ENCODE results near the gene IGFN1.

The IGFN1 gene

GRCh38 chr1:201240171-201240570, 49.5 kb downstream of the IGFN1 start:
- TF ChIP-seq CTCF (IDR thresholded peaks at IDR 0.05; ENCODE audit: low read depth, low read length) (no peak), POLR2A (IDR thresholded peaks at IDR 0.05; ENCODE audit: extremely low read depth, insufficient read length) (no peak), MYC (IDR thresholded peaks at IDR 0.05; ENCODE audit: low read depth, low read length) (no peak), MAX (IDR thresholded peaks at IDR 0.05; ENCODE audit: low read depth, low read length) (no peak)

GRCh38 chr1:201241736-201242135, 51.1 kb downstream of the IGFN1 start:
- no peak for DNase-seq (ENCODE audit: low read depth)
- H3K4me3 ChIP-seq (ENCODE audit: low read depth, low read length), result no peak overlapping the region
- TF ChIP-seq CTCF (IDR thresholded peaks at IDR 0.05; ENCODE audit: low read depth, low read length), result no peak
- TF ChIP-seq MYC (IDR thresholded peaks at IDR 0.05; ENCODE audit: low read depth, low read length), result no peak
- no peak for TF ChIP-seq POLR2A (IDR thresholded peaks at IDR 0.05; ENCODE audit: extremely low read depth, insufficient read length)
- no peak for TF ChIP-seq MAX (IDR thresholded peaks at IDR 0.05; ENCODE audit: low read depth, low read length)

More at GRCh38 chr1:201240171-201240570, 49.5 kb downstream of the IGFN1 start:
- DNase-seq (ENCODE audit: low read depth), result no peak
- no peak overlapping the region for H3K4me3 ChIP-seq (ENCODE audit: low read depth, low read length)

- no peak overlapping the region for H3K4me3 ChIP-seq (ENCODE audit: low read depth, low read length)
- TF ChIP-seq POLR2A (IDR thresholded peaks at IDR 0.05; ENCODE audit: extremely low read depth, insufficient read length) (no peak), MAX (IDR thresholded peaks at IDR 0.05; ENCODE audit: low read depth, low read length) (no peak), MYC (IDR thresholded peaks at IDR 0.05; ENCODE audit: low read depth, low read length) (no peak), CTCF (IDR thresholded peaks at IDR 0.05; ENCODE audit: low read depth, low read length) (no peak)
- no peak for DNase-seq (ENCODE audit: low read depth)
Measured at GRCh38 chr1:201245082-201245481, 54.5 kb downstream of the IGFN1 start.

GRCh38 chr1:201248721-201249559, 58.3 kb downstream of the IGFN1 start:
- DNase-seq (ENCODE audit: low read depth), result no peak
- TF ChIP-seq POLR2A (IDR thresholded peaks at IDR 0.05; ENCODE audit: extremely low read depth, insufficient read length) (no peak), MYC (IDR thresholded peaks at IDR 0.05; ENCODE audit: low read depth, low read length) (no peak), MAX (IDR thresholded peaks at IDR 0.05; ENCODE audit: low read depth, low read length) (no peak), CTCF (IDR thresholded peaks at IDR 0.05; ENCODE audit: low read depth, low read length) (no peak)

GRCh38 chr1:201250326-201251011, 59.8 kb downstream of the IGFN1 start:
- TF ChIP-seq MYC (IDR thresholded peaks at IDR 0.05; ENCODE audit: low read depth, low read length) (no peak), POLR2A (IDR thresholded peaks at IDR 0.05; ENCODE audit: extremely low read depth, insufficient read length) (no peak), MAX (IDR thresholded peaks at IDR 0.05; ENCODE audit: low read depth, low read length) (no peak), CTCF (IDR thresholded peaks at IDR 0.05; ENCODE audit: low read depth, low read length) (no peak)
- no peak for DNase-seq (ENCODE audit: low read depth)

More at GRCh38 chr1:201248721-201249559, 58.3 kb downstream of the IGFN1 start:
- H3K4me3 ChIP-seq (ENCODE audit: low read depth, low read length), result no peak overlapping the region

More at GRCh38 chr1:201250326-201251011, 59.8 kb downstream of the IGFN1 start:
- no peak overlapping the region for H3K4me3 ChIP-seq (ENCODE audit: low read depth, low read length)

Data from NB4 (cell line).